Liver (tissue), 9 donors: Measurements from ENCODE around the gene CDK5RAP2. TPM values are rescaled to one million over a fixed set of nuclear protein-coding genes. Genes with fewer than 3 reads are reported as not detected.
"Not testable (repeated sequence)": the region's sequence is repeated elsewhere in the genome, so short reads cannot be mapped to it uniquely, and the experiment has no call there.

Experiments
- DNase-seq: peaks from one replicate; pipeline ENCODE4 v3.0.0-alpha.2; 2017; ENCODE audit warnings: low spot score
- H3K27ac ChIP-seq, 2 donors: one replicate each; pipeline ENCODE4 v1.7.0; 2013; ENCODE audit warnings: inconsistent platforms in 2 of 2, low read length in 2 of 2, control low read depth in 1 of 2, low read depth in 1 of 2, mild to moderate bottlenecking in 1 of 2
- H3K27me3 ChIP-seq, 4 donors: one replicate each; pipeline versions ENCODE4 v1.6.1 to v1.7.0; 2013; ENCODE audit warnings: low read length in 3 of 4, inconsistent platforms in 1 of 4, mild to moderate bottlenecking in 1 of 4, moderate library complexity in 1 of 4; ENCODE audit not compliant: control insufficient read depth in 4 of 4, insufficient read depth in 4 of 4
- H3K36me3 ChIP-seq, 4 donors: one replicate each; pipeline versions ENCODE4 v1.6.1 to v1.7.0; 2013; ENCODE audit warnings: low read length in 3 of 4, mild to moderate bottlenecking in 3 of 4, low read depth in 1 of 4, moderate library complexity in 1 of 4; ENCODE audit not compliant: control insufficient read depth in 4 of 4, insufficient read depth in 3 of 4
- H3K4me1 ChIP-seq, 4 donors: one replicate each; pipeline versions ENCODE4 v1.6.1 to v1.7.0; 2013; ENCODE audit warnings: low read length in 3 of 4, mild to moderate bottlenecking in 3 of 4, moderate library complexity in 1 of 4; ENCODE audit not compliant: control insufficient read depth in 4 of 4, insufficient read depth in 4 of 4
- H3K4me3 ChIP-seq, 3 donors: one replicate each; pipeline versions ENCODE4 v1.6.1 to v1.7.0; 2013; ENCODE audit warnings: low read length in 3 of 3, control low read depth in 1 of 3, low read depth in 1 of 3, mild to moderate bottlenecking in 1 of 3
- H3K9ac ChIP-seq, 2 donors: one replicate each; pipeline ENCODE4 v1.7.0; 2013; ENCODE audit warnings: low read length in 2 of 2, mild to moderate bottlenecking in 2 of 2, moderate library complexity in 2 of 2, control low read depth in 1 of 2, low read depth in 1 of 2
- H3K9me3 ChIP-seq, 4 donors: one replicate each; pipeline versions ENCODE4 v1.6.1 to v1.7.0; 2013; ENCODE audit warnings: low read length in 3 of 4; ENCODE audit not compliant: control insufficient read depth in 4 of 4
- ATF3 ChIP-seq: IDR thresholded peaks from 2 replicates; pipeline ENCODE4 v1.6.1; 2016; ENCODE audit warnings: antibody characterized with exemption
- CTCF ChIP-seq: fragments of 150-350 bp; IDR thresholded peaks from 2 replicates; pipeline ENCODE4 v1.5.1; 2017; ENCODE audit warnings: improper control_type of control experiment, low read depth, low read length; ENCODE audit not compliant: missing input control
- EGR1 ChIP-seq, 2 donors: IDR thresholded peaks; 2 replicates each; pipeline ENCODE4 v1.6.1; 2016 to 2018; ENCODE audit warnings: antibody characterized with exemption in 2 of 2, low read depth in 2 of 2
- FOXA1 ChIP-seq: IDR thresholded peaks from 2 replicates; pipeline ENCODE4 v1.6.1; 2016; ENCODE audit warnings: antibody characterized with exemption
- FOXA2 ChIP-seq: IDR thresholded peaks from 2 replicates; pipeline ENCODE4 v1.6.1; 2016; ENCODE audit warnings: antibody characterized with exemption
- GABPA ChIP-seq, 2 donors: IDR thresholded peaks in 1 of 2; conservative IDR thresholded peaks in 1 of 2; 2 replicates each; pipeline ENCODE4 v1.6.1; 2016; ENCODE audit warnings: antibody characterized with exemption in 2 of 2, mild to moderate bottlenecking in 1 of 2, moderate library complexity in 1 of 2
- HNF4G ChIP-seq: IDR thresholded peaks from 2 replicates; pipeline ENCODE4 v1.6.1; 2016; ENCODE audit warnings: antibody characterized with exemption
- NR2F2 ChIP-seq: IDR thresholded peaks from 2 replicates; pipeline ENCODE4 v1.6.1; 2016; ENCODE audit warnings: antibody characterized with exemption
- RAD21 ChIP-seq, 2 donors: IDR thresholded peaks; 2 replicates each; pipeline ENCODE4 v1.6.1; 2016; ENCODE audit warnings: antibody characterized with exemption in 2 of 2, mild to moderate bottlenecking in 2 of 2
- RXRA ChIP-seq, 2 donors: IDR thresholded peaks; 2 replicates each; pipeline ENCODE4 v1.6.1; 2017 to 2018; ENCODE audit warnings: antibody characterized with exemption in 2 of 2, mild to moderate bottlenecking in 1 of 2
- SP1 ChIP-seq: IDR thresholded peaks from 2 replicates; pipeline ENCODE4 v1.6.1; 2018; ENCODE audit warnings: antibody characterized with exemption, mild to moderate bottlenecking
- TAF1 ChIP-seq: conservative IDR thresholded peaks from 2 replicates; pipeline ENCODE4 v1.6.1; 2016; ENCODE audit warnings: antibody characterized with exemption, mild to moderate bottlenecking
- YY1 ChIP-seq: IDR thresholded peaks from 2 replicates; pipeline ENCODE4 v1.6.1; 2016; ENCODE audit warnings: antibody characterized with exemption, mild to moderate bottlenecking
- WGBS: extraction: QIAGEN DNeasy Blood & Tissue Kit; methylation state at CpG from one replicate; pipeline ENCODE4 v1.1.7; 2013; 5-methylcytosine and 5-hydroxymethylcytosine counted together
- polyA plus RNA-seq, 2 donors: library from polyadenylated mRNA; stranded (reverse) in 1 of 2; unstranded in 1 of 2; fragments of 200-250 nt in 1 of 2; fragments of >200 nt in 1 of 2; fragmentation: Nextera tagmentation in 1 of 2; extraction: Ambion mirVana in 1 of 2; gene quantifications; one replicate each; pipeline versions ENCODE4 v1.2.1 to v1.2.3, GENCODE V29; 2013 to 2015
- total RNA-seq, 2 donors: library from RNA; depleted of rRNA; stranded (reverse); fragments of >200 nt; gene quantifications; one replicate each; pipeline ENCODE4 v1.2.3, GENCODE V29; 2014
- TF ChIP-seq, protein P1 (sequence below): IDR thresholded peaks from 2 replicates; pipeline ENCODE4 v1.6.1; 2016; ENCODE audit warnings: antibody characterized with exemption
- TF ChIP-seq, protein P2 (sequence below): IDR thresholded peaks from 2 replicates; pipeline ENCODE4 v1.6.1; 2016; ENCODE audit warnings: antibody characterized with exemption, mild to moderate bottlenecking
- donor health status: healthy.
- donor health status: healthy.
- donor health status: healthy.
- donor health status: healthy.
- donor health status: healthy.

CDK5RAP2 gene
- total and polyA plus RNA-seq, 4 donors = 11.7 to 38.9 (median 21.7) TPM

DNA sequence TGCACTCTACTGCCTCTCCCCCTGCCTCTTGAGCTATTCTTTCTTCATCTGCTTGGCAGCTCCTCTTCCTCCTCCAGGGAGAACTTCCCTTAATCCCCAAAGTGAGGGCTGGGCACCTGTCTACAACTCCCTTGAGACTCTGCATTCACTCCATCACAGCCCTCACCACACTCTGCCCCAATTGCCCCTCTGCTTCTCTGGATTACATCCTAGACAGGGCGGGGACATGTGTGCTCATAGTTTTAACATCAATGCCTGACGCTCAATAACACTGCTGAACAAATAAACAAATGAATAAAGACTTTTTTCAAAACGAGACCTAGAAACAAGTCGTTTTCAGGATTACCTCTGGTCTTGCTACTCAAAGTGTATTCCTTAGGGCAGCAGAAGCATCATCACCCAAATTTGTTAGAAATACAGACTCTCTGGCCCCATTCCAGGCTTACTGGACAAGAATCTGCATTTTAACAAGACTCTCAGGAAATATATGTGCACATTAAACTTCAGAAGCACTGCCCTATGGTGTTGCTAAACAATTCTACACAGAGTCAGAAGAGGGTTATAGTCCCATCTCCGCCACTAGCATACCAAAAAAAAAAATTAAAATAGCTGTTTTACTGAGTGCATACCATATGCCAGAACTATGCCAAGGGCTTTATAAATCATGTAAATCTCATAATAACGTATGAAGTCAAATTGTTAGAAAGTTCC, 115.6 kb downstream of the CDK5RAP2 start:
- H3K9me3 ChIP-seq = no peaks in the 10 kb centered on the region
- H3K27me3 ChIP-seq = no peaks in the 10 kb centered on the region
- peak overlapping the region; percentile 13 to 55 for H3K9ac ChIP-seq
- 38% methylated on average over 6 of the region's 6 CpGs for WGBS
- H3K4me3 ChIP-seq = no peak overlapping the region
- H3K4me1 ChIP-seq = peaks cover 0 to 21% (median 15%) of the 10 kb centered on the region in 4 donors
- peak overlapping the region; percentile 25 to 32 for H3K27ac ChIP-seq
- DNase-seq = no peak
- peaks cover 2 to 8% (median 5%) of the 10 kb centered on the region in 4 donors for H3K36me3 ChIP-seq
- TF ChIP-seq YY1 = no peak
- TF ChIP-seq SP1 = no peak
- TF ChIP-seq HNF4G = no peak
- no peak for TF ChIP-seq TAF1
- TF ChIP-seq, protein P1, sequence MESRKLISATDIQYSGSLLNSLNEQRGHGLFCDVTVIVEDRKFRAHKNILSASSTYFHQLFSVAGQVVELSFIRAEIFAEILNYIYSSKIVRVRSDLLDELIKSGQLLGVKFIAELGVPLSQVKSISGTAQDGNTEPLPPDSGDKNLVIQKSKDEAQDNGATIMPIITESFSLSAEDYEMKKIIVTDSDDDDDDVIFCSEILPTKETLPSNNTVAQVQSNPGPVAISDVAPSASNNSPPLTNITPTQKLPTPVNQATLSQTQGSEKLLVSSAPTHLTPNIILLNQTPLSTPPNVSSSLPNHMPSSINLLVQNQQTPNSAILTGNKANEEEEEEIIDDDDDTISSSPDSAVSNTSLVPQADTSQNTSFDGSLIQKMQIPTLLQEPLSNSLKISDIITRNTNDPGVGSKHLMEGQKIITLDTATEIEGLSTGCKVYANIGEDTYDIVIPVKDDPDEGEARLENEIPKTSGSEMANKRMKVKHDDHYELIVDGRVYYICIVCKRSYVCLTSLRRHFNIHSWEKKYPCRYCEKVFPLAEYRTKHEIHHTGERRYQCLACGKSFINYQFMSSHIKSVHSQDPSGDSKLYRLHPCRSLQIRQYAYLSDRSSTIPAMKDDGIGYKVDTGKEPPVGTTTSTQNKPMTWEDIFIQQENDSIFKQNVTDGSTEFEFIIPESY = no peak
- no peak for TF ChIP-seq FOXA1
- TF ChIP-seq EGR1 (IDR thresholded peaks at IDR 0.05; ENCODE audit: low read depth in 2 of 2) = no peak
- no peak for TF ChIP-seq FOXA2
- TF ChIP-seq NR2F2 = no peak
- TF ChIP-seq RAD21 (IDR thresholded peaks at IDR 0.05) = no peak
- no peak for TF ChIP-seq ATF3
- no peak for TF ChIP-seq GABPA (IDR thresholded peaks at IDR 0.05 in 1 of 2, conservative IDR thresholded peaks at IDR 0.05 in 1 of 2)
- no peak for TF ChIP-seq CTCF
- TF ChIP-seq RXRA (IDR thresholded peaks at IDR 0.05) = no peak

DNA sequence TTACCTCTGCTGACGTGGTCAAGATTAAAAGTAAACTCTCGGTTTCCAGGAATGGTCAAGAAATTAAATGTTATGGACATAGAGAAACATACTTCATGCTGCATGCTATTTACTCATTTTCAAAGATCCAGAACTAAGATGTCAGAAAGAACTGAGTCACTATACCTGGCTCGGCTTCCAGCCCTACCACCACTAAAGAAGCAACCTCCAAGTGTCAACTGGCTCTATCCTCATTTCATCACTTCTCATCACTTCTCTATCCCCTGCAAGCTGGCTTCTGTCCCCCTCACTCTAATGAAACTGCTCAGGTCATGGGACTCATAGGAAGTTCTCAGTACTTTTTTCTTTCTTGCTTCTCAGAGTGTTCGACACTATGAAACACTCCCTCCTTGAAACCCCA, 116.2 kb downstream of the CDK5RAP2 start:
- TF ChIP-seq RXRA (IDR thresholded peaks at IDR 0.05) (no peak), HNF4G (no peak)
- TF ChIP-seq, protein P2, sequence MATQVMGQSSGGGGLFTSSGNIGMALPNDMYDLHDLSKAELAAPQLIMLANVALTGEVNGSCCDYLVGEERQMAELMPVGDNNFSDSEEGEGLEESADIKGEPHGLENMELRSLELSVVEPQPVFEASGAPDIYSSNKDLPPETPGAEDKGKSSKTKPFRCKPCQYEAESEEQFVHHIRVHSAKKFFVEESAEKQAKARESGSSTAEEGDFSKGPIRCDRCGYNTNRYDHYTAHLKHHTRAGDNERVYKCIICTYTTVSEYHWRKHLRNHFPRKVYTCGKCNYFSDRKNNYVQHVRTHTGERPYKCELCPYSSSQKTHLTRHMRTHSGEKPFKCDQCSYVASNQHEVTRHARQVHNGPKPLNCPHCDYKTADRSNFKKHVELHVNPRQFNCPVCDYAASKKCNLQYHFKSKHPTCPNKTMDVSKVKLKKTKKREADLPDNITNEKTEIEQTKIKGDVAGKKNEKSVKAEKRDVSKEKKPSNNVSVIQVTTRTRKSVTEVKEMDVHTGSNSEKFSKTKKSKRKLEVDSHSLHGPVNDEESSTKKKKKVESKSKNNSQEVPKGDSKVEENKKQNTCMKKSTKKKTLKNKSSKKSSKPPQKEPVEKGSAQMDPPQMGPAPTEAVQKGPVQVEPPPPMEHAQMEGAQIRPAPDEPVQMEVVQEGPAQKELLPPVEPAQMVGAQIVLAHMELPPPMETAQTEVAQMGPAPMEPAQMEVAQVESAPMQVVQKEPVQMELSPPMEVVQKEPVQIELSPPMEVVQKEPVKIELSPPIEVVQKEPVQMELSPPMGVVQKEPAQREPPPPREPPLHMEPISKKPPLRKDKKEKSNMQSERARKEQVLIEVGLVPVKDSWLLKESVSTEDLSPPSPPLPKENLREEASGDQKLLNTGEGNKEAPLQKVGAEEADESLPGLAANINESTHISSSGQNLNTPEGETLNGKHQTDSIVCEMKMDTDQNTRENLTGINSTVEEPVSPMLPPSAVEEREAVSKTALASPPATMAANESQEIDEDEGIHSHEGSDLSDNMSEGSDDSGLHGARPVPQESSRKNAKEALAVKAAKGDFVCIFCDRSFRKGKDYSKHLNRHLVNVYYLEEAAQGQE = no peak
- 69% methylated on average over 4 of the region's 4 CpGs for WGBS
- H3K36me3 ChIP-seq = peaks cover 0 to 8% (median 4%) of the 10 kb centered on the region in 4 donors
- no peak overlapping the region for H3K4me3 ChIP-seq
- no peak overlapping the region for H3K9ac ChIP-seq
- no peaks in the 10 kb centered on the region for H3K27me3 ChIP-seq
- peaks cover 0 to 21% (median 15%) of the 10 kb centered on the region in 4 donors for H3K4me1 ChIP-seq
- no peak overlapping the region for H3K27ac ChIP-seq
- H3K9me3 ChIP-seq = no peaks in the 10 kb centered on the region
- no peak for DNase-seq

DNA sequence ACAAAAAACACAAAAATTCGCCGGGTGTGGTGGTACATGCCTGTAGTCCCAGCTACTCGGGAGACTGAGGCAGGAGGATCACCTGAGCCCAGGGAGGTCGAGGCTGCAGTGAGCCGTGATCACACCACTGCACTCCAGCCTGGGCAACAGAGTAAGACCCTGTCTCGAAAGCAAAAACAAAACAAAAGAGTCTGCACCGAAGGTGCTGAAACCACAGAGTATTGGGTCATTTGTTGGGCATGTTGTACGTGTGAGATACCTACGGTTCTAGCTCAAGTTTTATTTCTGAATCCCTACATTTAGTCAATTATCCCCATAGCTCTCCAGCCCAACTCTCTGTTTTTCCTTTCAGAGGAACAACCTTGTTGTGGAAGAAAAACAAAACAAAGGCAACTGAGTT, 118.3 kb downstream of the CDK5RAP2 start:
- H3K9ac ChIP-seq, DNase-seq, H3K4me3 ChIP-seq, H3K27ac ChIP-seq, H3K27me3 ChIP-seq, H3K9me3 ChIP-seq: not testable (repeated sequence)
- WGBS = 96% methylated on average over 9 of the region's 9 CpGs
- Histone ChIP-seq H3K36me3 (peaks cover 0 to 16% (median 12%) of the 10 kb centered on the region in 4 donors), H3K4me1 (peaks cover 0 to 21% (median 15%) of the 10 kb centered on the region in 4 donors)
